Activated naive CD4-positive, alpha-beta T cell treated with anti-CD3 and anti-CD28 coated beads, Interleukin-2, amount 50 U/mL, for 24 hours (primary cell): ENCODE data around the gene MYOM3.

ENCODE experiments used
- H3K27ac Mint-ChIP-seq: one replicate; pipeline ENCODE4 v1.8.0; 2021; ENCODE audit warnings: mild to moderate bottlenecking, mixed read lengths
- H3K27me3 Mint-ChIP-seq: one replicate; pipeline ENCODE4 v1.8.0; 2021; ENCODE audit warnings: mixed read lengths
- H3K36me3 Mint-ChIP-seq: one replicate; pipeline ENCODE4 v1.8.0; 2021; ENCODE audit warnings: mixed read lengths
- H3K4me1 Mint-ChIP-seq: one replicate; pipeline ENCODE4 v1.8.0; 2021; ENCODE audit warnings: mixed read lengths
- H3K4me3 Mint-ChIP-seq: one replicate; pipeline ENCODE4 v1.8.0; 2021; ENCODE audit warnings: mild to moderate bottlenecking, mixed read lengths
- H3K9me3 Mint-ChIP-seq: one replicate; pipeline ENCODE4 v1.8.0; 2021; ENCODE audit warnings: mixed read lengths

MYOM3 gene

GRCh38 chr1:24125456-24125855 lies 13.5 kb upstream of the MYOM3 start:
- Mint-ChIP-seq H3K9me3 (no peaks in the 10 kb centered on the region), H3K27me3 (no peaks in the 10 kb centered on the region), H3K27ac (no peak overlapping the region), H3K4me1 (no peaks in the 10 kb centered on the region), H3K4me3 (no peak overlapping the region), H3K36me3 (peaks cover 2% of the 10 kb centered on the region)

GRCh38 chr1:24124980-24125379 lies 13.0 kb upstream of the MYOM3 start:
- Mint-ChIP-seq H3K4me3 (no peak overlapping the region), H3K4me1 (no peaks in the 10 kb centered on the region), H3K27ac (no peak overlapping the region), H3K36me3 (peaks cover 2% of the 10 kb centered on the region), H3K27me3 (no peaks in the 10 kb centered on the region), H3K9me3 (no peaks in the 10 kb centered on the region)

- no peaks in the 10 kb centered on the region for H3K4me1 Mint-ChIP-seq
- H3K27me3 Mint-ChIP-seq = no peaks in the 10 kb centered on the region
- H3K4me3 Mint-ChIP-seq = no peak overlapping the region
- H3K27ac Mint-ChIP-seq = no peak overlapping the region
- no peaks in the 10 kb centered on the region for H3K9me3 Mint-ChIP-seq
- no peaks in the 10 kb centered on the region for H3K36me3 Mint-ChIP-seq
These were observed 11.7 kb upstream of the MYOM3 start for GRCh38 chr1:24123611-24124010.

GRCh38 chr1:24122776-24123175 lies 10.8 kb upstream of the MYOM3 start:
- H3K27me3 Mint-ChIP-seq = peaks cover under 1% of the 10 kb centered on the region
- no peaks in the 10 kb centered on the region for H3K36me3 Mint-ChIP-seq
- no peaks in the 10 kb centered on the region for H3K9me3 Mint-ChIP-seq
- H3K27ac Mint-ChIP-seq = no peak overlapping the region
- no peak overlapping the region for H3K4me3 Mint-ChIP-seq
- H3K4me1 Mint-ChIP-seq = no peaks in the 10 kb centered on the region

GRCh38 chr1:24121406-24121805 lies 9.5 kb upstream of the MYOM3 start:
- Mint-ChIP-seq H3K9me3 (no peaks in the 10 kb centered on the region), H3K4me1 (no peaks in the 10 kb centered on the region), H3K27ac (no peak overlapping the region), H3K36me3 (no peaks in the 10 kb centered on the region), H3K4me3 (no peak overlapping the region), H3K27me3 (peaks cover 4% of the 10 kb centered on the region)

- no peaks in the 10 kb centered on the region for H3K9me3 Mint-ChIP-seq
- peaks cover 4% of the 10 kb centered on the region for H3K27me3 Mint-ChIP-seq
- H3K4me3 Mint-ChIP-seq = no peak overlapping the region
- H3K4me1 Mint-ChIP-seq = no peaks in the 10 kb centered on the region
- H3K36me3 Mint-ChIP-seq = no peaks in the 10 kb centered on the region
- H3K27ac Mint-ChIP-seq = no peak overlapping the region
These were observed 9.0 kb upstream of the MYOM3 start for GRCh38 chr1:24120965-24121364.

- H3K9me3 Mint-ChIP-seq = no peaks in the 10 kb centered on the region
- no peaks in the 10 kb centered on the region for H3K36me3 Mint-ChIP-seq
These were observed 8.2 kb upstream of the MYOM3 start for GRCh38 chr1:24119859-24120756.

GRCh38 chr1:24119489-24119858 lies 7.5 kb upstream of the MYOM3 start:
- Mint-ChIP-seq H3K27me3 (peaks cover 4% of the 10 kb centered on the region), H3K4me1 (no peaks in the 10 kb centered on the region), H3K36me3 (no peaks in the 10 kb centered on the region), H3K4me3 (no peak overlapping the region), H3K9me3 (no peaks in the 10 kb centered on the region), H3K27ac (no peak overlapping the region)

More at GRCh38 chr1:24119859-24120756, 8.2 kb upstream of the MYOM3 start:
- Mint-ChIP-seq H3K4me3 (no peak overlapping the region), H3K4me1 (no peaks in the 10 kb centered on the region), H3K27ac (no peak overlapping the region), H3K27me3 (peaks cover 4% of the 10 kb centered on the region)

- no peaks in the 10 kb centered on the region for H3K4me1 Mint-ChIP-seq
- no peak overlapping the region for H3K4me3 Mint-ChIP-seq
- H3K27me3 Mint-ChIP-seq = peaks cover 4% of the 10 kb centered on the region
- H3K36me3 Mint-ChIP-seq = no peaks in the 10 kb centered on the region
- no peak overlapping the region for H3K27ac Mint-ChIP-seq
- no peaks in the 10 kb centered on the region for H3K9me3 Mint-ChIP-seq
These were observed 6.7 kb upstream of the MYOM3 start for GRCh38 chr1:24118410-24119242.

- Mint-ChIP-seq H3K27me3 (peaks cover 6% of the 10 kb centered on the region), H3K4me3 (no peak overlapping the region), H3K9me3 (no peaks in the 10 kb centered on the region), H3K36me3 (no peaks in the 10 kb centered on the region), H3K4me1 (peaks cover 5% of the 10 kb centered on the region), H3K27ac (no peak overlapping the region)
These were observed 5.9 kb upstream of the MYOM3 start for GRCh38 chr1:24117722-24118409.

- Mint-ChIP-seq H3K27me3 (peaks cover 6% of the 10 kb centered on the region), H3K9me3 (no peaks in the 10 kb centered on the region), H3K4me3 (no peak overlapping the region), H3K27ac (no peak overlapping the region), H3K4me1 (peaks cover 5% of the 10 kb centered on the region), H3K36me3 (no peaks in the 10 kb centered on the region)
These were observed 5.2 kb upstream of the MYOM3 start for GRCh38 chr1:24117132-24117531.

GRCh38 chr1:24114753-24115152 lies 2.8 kb upstream of the MYOM3 start:
- H3K27ac Mint-ChIP-seq = no peak overlapping the region
- no peak overlapping the region for H3K4me3 Mint-ChIP-seq
- no peaks in the 10 kb centered on the region for H3K9me3 Mint-ChIP-seq
- peaks cover 6% of the 10 kb centered on the region for H3K27me3 Mint-ChIP-seq
- peaks cover 5% of the 10 kb centered on the region for H3K4me1 Mint-ChIP-seq
- no peaks in the 10 kb centered on the region for H3K36me3 Mint-ChIP-seq

GRCh38 chr1:24113641-24114033 lies 1.7 kb upstream of the MYOM3 start:
- Mint-ChIP-seq H3K27ac (no peak overlapping the region), H3K4me3 (no peak overlapping the region), H3K9me3 (no peaks in the 10 kb centered on the region), H3K27me3 (peaks cover 6% of the 10 kb centered on the region), H3K36me3 (no peaks in the 10 kb centered on the region), H3K4me1 (peaks cover 5% of the 10 kb centered on the region)

- Mint-ChIP-seq H3K27ac (peak overlapping the region; percentile 38), H3K4me3 (no peak overlapping the region), H3K27me3 (peaks cover 2% of the 10 kb centered on the region), H3K9me3 (no peaks in the 10 kb centered on the region), H3K36me3 (no peaks in the 10 kb centered on the region), H3K4me1 (peaks cover 5% of the 10 kb centered on the region)
These were observed 506 bp downstream of the MYOM3 start for GRCh38 chr1:24111262-24111995.

GRCh38 chr1:24110642-24111261 lies 1.2 kb downstream of the MYOM3 start:
- Mint-ChIP-seq H3K36me3 (no peaks in the 10 kb centered on the region), H3K27me3 (peaks cover 2% of the 10 kb centered on the region)

More at GRCh38 chr1:24110642-24111261, 1.2 kb downstream of the MYOM3 start:
- no peak overlapping the region for H3K27ac Mint-ChIP-seq
- peaks cover 5% of the 10 kb centered on the region for H3K4me1 Mint-ChIP-seq
- no peaks in the 10 kb centered on the region for H3K9me3 Mint-ChIP-seq
- H3K4me3 Mint-ChIP-seq = no peak overlapping the region
